DOHH2 (cell line): ENCODE results near the gene PRPF31.

Experiments used
- H3F3A ChIP-seq: fragments of 200-600 bp; sonication (generic), shearing (Covaris generic); 2 replicates; pipeline ENCODE4 v1.6.0; 2016; ENCODE audit warnings: antibody characterized with exemption, mild to moderate bottlenecking; ENCODE audit not compliant: control insufficient read depth, insufficient read depth
- H3K27ac ChIP-seq: fragments of 200-600 bp; sonication (generic); 2 replicates; pipeline ENCODE4 v1.5.1; 2014; ENCODE audit warnings: low read depth, mild to moderate bottlenecking, low read length, moderate library complexity
- H3K27me3 ChIP-seq: fragments of 200-600 bp; sonication (generic); 2 replicates; pipeline ENCODE4 v1.6.1; 2014; ENCODE audit warnings: mild to moderate bottlenecking, low read length, mixed read lengths; ENCODE audit not compliant: control insufficient read depth
- H3K36me3 ChIP-seq: fragments of 200-600 bp; sonication (generic); 2 replicates; pipeline ENCODE4 v1.6.1; 2014; ENCODE audit warnings: mild to moderate bottlenecking, low read length, moderate library complexity, mixed read lengths; ENCODE audit not compliant: control insufficient read depth
- H3K4me1 ChIP-seq: fragments of 200-600 bp; sonication (generic); 2 replicates; pipeline ENCODE4 v1.6.1; 2014; ENCODE audit warnings: mild to moderate bottlenecking, low read length, mixed read lengths; ENCODE audit not compliant: control insufficient read depth
- H3K4me2 ChIP-seq: fragments of 200-600 bp; sonication (generic); 2 replicates; pipeline ENCODE4 v1.6.0; 2014; ENCODE audit warnings: mild to moderate bottlenecking, low read length, moderate library complexity
- H3K4me3 ChIP-seq: fragments of 200-600 bp; sonication (generic); 2 replicates; pipeline ENCODE4 v1.5.1; 2014; ENCODE audit warnings: mild to moderate bottlenecking, low read length, mixed read lengths
- H3K79me2 ChIP-seq: fragments of 200-600 bp; sonication (generic); 2 replicates; pipeline ENCODE4 v1.6.1; 2014; ENCODE audit warnings: mild to moderate bottlenecking, low read length, mixed read lengths; ENCODE audit not compliant: control insufficient read depth
- H3K9me2 ChIP-seq: fragments of 200-600 bp; sonication (generic); replicated peaks from 2 replicates; pipeline ENCODE4 v1.6.1; 2014; ENCODE audit warnings: mild to moderate bottlenecking, low read length, mixed read lengths; ENCODE audit not compliant: control insufficient read depth
- H3K9me3 ChIP-seq: fragments of 200-600 bp; sonication (generic); 2 replicates; pipeline ENCODE4 v1.6.1; 2014; ENCODE audit warnings: antibody characterized with exemption, low read length, mixed read lengths; ENCODE audit not compliant: control insufficient read depth, insufficient read depth
- H4K20me1 ChIP-seq: fragments of 200-600 bp; sonication (generic); 2 replicates; pipeline ENCODE4 v1.6.0; 2014; ENCODE audit warnings: low read depth, mild to moderate bottlenecking, antibody characterized with exemption, low read length, moderate library complexity; ENCODE audit not compliant: control insufficient read depth, insufficient read depth
- EZH2phosphoT487 ChIP-seq: fragments of 200-600 bp; sonication (generic); IDR thresholded peaks from 2 replicates; pipeline ENCODE4 v1.6.1; 2017; ENCODE audit warnings: borderline replicate concordance, mild to moderate bottlenecking, antibody characterized with exemption, low read length, moderate library complexity, mixed read lengths
- TF ChIP-seq, protein P1 (sequence below): fragments of 200-600 bp; sonication (generic); IDR thresholded peaks from one replicate; pipeline ENCODE4 v1.5.1; 2014; ENCODE audit warnings: antibody characterized with exemption, mild to moderate bottlenecking, low read depth, low read length; ENCODE audit not compliant: poor library complexity, severe bottlenecking

Gene PRPF31

DNA sequence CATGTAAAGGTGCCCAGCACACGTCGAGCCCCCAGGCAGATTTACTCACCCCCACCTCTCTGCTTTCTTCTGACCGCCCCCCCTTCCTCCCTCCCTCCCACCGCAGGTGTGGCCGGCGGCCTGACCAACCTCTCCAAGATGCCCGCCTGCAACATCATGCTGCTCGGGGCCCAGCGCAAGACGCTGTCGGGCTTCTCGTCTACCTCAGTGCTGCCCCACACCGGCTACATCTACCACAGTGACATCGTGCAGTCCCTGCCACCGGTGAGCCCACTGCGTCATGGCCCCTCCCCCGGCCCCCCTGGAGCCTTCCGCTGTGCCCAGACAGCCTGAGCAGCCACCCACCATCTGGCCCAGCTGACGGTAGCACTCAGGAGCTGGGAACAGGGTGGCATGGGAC is 8.8 kb downstream of the PRPF31 start:
- no peak overlapping the region for H3K27ac ChIP-seq
- H3K4me1 ChIP-seq: no peaks in the 10 kb centered on the region
- TF ChIP-seq, protein P1, sequence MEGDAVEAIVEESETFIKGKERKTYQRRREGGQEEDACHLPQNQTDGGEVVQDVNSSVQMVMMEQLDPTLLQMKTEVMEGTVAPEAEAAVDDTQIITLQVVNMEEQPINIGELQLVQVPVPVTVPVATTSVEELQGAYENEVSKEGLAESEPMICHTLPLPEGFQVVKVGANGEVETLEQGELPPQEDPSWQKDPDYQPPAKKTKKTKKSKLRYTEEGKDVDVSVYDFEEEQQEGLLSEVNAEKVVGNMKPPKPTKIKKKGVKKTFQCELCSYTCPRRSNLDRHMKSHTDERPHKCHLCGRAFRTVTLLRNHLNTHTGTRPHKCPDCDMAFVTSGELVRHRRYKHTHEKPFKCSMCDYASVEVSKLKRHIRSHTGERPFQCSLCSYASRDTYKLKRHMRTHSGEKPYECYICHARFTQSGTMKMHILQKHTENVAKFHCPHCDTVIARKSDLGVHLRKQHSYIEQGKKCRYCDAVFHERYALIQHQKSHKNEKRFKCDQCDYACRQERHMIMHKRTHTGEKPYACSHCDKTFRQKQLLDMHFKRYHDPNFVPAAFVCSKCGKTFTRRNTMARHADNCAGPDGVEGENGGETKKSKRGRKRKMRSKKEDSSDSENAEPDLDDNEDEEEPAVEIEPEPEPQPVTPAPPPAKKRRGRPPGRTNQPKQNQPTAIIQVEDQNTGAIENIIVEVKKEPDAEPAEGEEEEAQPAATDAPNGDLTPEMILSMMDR: no peak
- no peak for TF ChIP-seq EZH2phosphoT487
- H3K9me3 ChIP-seq: no peaks in the 10 kb centered on the region
- no peak overlapping the region for H3K4me2 ChIP-seq
- H3K36me3 ChIP-seq: peaks cover 75% of the 10 kb centered on the region
- H3K4me3 ChIP-seq: no peak overlapping the region
- H3K79me2 ChIP-seq: no peaks in the 10 kb centered on the region
- no peaks in the 10 kb centered on the region for H4K20me1 ChIP-seq
- H3F3A ChIP-seq: no peaks in the 10 kb centered on the region
- H3K9me2 ChIP-seq: no peaks in the 10 kb centered on the region
- H3K27me3 ChIP-seq: no peaks in the 10 kb centered on the region

DNA sequence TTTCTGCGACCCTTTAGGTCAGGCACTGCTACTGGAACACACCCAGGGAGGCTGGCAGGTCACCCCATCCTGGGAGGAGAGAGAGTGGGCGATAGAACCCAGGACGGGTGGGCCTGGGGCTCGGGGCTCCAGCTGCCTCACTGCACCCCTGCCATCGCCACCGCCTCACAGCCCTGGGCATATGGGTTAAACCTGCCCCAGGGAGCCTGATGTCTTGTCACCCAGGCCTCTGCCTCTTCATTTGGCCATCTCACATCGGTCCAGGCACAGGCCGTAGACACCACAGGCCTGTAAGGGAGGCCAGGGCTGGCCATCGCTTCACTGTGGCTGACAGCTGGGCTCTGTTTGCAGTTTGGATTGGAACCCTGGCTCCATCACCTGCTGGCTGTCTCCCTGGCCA is 10.2 kb downstream of the PRPF31 start:
- H3K9me2 ChIP-seq: no peaks in the 10 kb centered on the region
- no peak overlapping the region for H3K4me3 ChIP-seq
- H3K4me1 ChIP-seq: no peaks in the 10 kb centered on the region
- H3K9me3 ChIP-seq: no peaks in the 10 kb centered on the region
- no peak for TF ChIP-seq EZH2phosphoT487
- TF ChIP-seq, protein P1: no peak
- H3F3A ChIP-seq: no peaks in the 10 kb centered on the region
- H3K4me2 ChIP-seq: no peak overlapping the region
- peaks cover 71% of the 10 kb centered on the region for H3K36me3 ChIP-seq
- no peaks in the 10 kb centered on the region for H4K20me1 ChIP-seq
- no peaks in the 10 kb centered on the region for H3K27me3 ChIP-seq
- no peak overlapping the region for H3K27ac ChIP-seq
- H3K79me2 ChIP-seq: no peaks in the 10 kb centered on the region

DNA sequence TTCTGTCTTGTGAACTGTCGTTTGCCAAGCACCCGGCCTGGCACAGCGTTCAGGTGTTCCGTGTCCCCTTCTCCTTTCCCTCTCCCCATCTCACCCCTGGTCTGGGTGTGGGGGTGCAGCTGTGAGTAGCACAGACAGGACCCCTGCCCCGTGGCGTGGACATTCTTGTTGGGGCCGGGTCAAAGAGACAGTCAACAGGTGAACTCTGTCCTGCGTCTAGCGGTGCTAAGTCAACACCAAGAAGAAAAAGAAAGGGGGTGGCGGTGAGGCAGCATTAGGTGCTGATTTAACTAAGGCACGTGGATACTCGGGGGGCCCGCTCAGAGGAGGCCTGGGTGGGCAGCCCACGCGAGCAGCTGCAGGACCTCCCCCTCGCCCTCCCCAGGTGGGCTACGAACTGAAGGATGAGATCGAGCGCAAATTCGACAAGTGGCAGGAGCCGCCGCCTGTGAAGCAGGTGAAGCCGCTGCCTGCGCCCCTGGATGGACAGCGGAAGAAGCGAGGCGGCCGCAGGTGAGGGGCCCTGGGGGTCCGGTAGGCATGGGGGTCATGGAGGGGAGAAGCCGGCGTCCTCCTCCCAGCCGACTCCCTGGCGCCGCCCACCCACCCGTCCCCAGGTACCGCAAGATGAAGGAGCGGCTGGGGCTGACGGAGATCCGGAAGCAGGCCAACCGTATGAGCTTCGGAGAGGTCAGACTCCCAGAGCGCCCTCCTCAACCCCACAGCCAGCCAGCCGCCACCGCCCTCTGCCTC is 12.3 kb downstream of the PRPF31 start:
- H3K36me3 ChIP-seq: peaks cover 66% of the 10 kb centered on the region

More for the DNA sequence above, 12.3 kb downstream of the PRPF31 start:
- H3K9me2 ChIP-seq: no peaks in the 10 kb centered on the region
- no peaks in the 10 kb centered on the region for H3F3A ChIP-seq
- H4K20me1 ChIP-seq: 0 out of 2 replicates have a peak, but pooled peaks cover 3% of the 10 kb centered on the region
- no peaks in the 10 kb centered on the region for H3K27me3 ChIP-seq
- H3K27ac ChIP-seq: no peak overlapping the region
- no peaks in the 10 kb centered on the region for H3K4me1 ChIP-seq
- no peaks in the 10 kb centered on the region for H3K9me3 ChIP-seq
- TF ChIP-seq, protein P1: no peak
- TF ChIP-seq EZH2phosphoT487: no peak
- H3K4me3 ChIP-seq: no peak overlapping the region
- no peak overlapping the region for H3K4me2 ChIP-seq
- H3K79me2 ChIP-seq: no peaks in the 10 kb centered on the region
